Measurements from ENCODE around the gene NAGPA.

- TF ChIP-seq ELF4 (IDR thresholded peaks at IDR 0.05): no peak
- TF ChIP-seq ARNT (IDR thresholded peaks at IDR 0.05): no peak
Observed at GRCh38 chr16:5030251-5030870, 3.4 kb downstream of the NAGPA start.
